Tracheal epithelial cell (primary cell): Measurements from ENCODE around the gene FN3K. TPM values are rescaled to one million over a fixed set of nuclear protein-coding genes. Genes with fewer than 3 reads are reported as not detected.

Experiments
- total RNA-seq: library from RNA; depleted of rRNA; stranded (reverse); fragments of >200 nt; gene quantifications from 2 replicates; pipeline ENCODE4 v1.2.1, GENCODE V29; 2014

Gene FN3K
- total RNA-seq, result 4.3 and 6.6 TPM in 2 replicates

GRCh38 chr17:82734987-82735866, at the start of gene FN3K:
TSS of gene FN3K (plus strand) at chr17:82735615. CDS start at chr17:82735637, 22 bp downstream.

DNA sequence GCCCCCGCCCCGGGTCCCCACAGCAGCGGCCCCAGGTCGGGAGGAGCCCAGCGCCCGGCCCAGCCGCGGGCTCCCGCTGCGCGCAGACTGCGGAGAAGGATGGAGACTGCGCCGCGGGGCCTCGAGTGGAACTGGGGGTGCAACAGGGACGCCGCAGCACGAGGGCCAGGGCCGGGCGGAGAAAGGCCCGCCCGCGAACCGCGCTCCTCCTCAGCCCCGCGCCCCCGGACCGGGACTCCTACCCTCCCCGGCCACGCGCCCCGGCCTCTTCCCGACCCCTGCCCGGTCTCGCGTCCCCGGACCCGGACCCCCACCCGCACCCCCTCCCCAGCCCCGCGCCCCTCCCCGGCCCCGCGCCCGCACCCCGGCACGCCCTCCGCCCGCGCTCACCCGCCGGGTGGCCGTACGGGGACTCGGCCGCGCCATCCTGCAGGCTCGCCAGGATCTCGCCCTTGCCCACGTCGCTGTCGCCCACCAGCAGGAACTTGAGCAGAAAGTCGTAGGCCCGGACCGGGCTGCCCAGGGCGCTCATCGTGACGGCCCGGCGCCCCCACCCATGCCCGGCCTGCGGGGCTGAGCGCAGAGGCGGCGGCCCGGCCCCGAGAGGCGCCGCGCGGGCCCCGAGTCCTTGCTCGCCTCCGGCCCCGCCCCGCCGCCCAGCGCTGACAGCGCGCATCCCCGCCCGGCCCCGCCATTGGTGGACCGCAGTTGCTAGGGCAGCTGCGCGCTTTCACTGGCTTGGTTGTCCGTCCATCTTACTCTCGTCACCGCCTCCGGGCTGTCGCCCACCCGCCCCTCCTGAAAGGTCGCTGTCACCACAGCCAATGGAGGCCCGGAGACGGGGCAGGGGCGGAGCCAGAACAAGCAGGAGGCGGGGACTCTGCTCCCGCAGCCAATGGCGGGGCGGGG, 37.1 kb upstream of the FN3K start, which contains the start of gene RAB40B:
TSS of gene RAB40B (minus strand) at position 634 of the 909 bp plus-strand sequence. CDS start at position 532, 102 bp downstream.

GRCh38 chr17:82716203-82717010, 19.0 kb upstream of the FN3K start, which contains the start of gene FN3KRP:
TSS of gene FN3KRP (plus strand) at chr17:82716706. CDS start at chr17:82716756, 50 bp downstream.

GRCh38 chr17:82751571-82752370, 16.4 kb downstream of the FN3K start, which contains the start of gene TBCD:
TSS of gene TBCD (plus strand) at chr17:82752065. CDS start at chr17:82752194, 129 bp downstream.

Other genes with a start within 250 kb of the FN3K start
- gene FOXK2, start 215.9 kb upstream of the FN3K start, total RNA-seq, result 44.1 and 52.1 TPM in 2 replicates
- 77.4 and 105 TPM in 2 replicates for gene WDR45B, start 87.2 kb upstream of the FN3K start, total RNA-seq
- gene RAB40B, start 36.9 kb upstream of the FN3K start, total RNA-seq, result 4.7 and 12.3 TPM in 2 replicates
- 8.4 and 20.2 TPM in 2 replicates for gene FN3KRP, start 18.9 kb upstream of the FN3K start, total RNA-seq
- gene TBCD, start 16.4 kb downstream of the FN3K start, total RNA-seq, result 21.2 and 32.8 TPM in 2 replicates
- 9.2 and 10.2 TPM in 2 replicates for gene ZNF750, start 104.4 kb downstream of the FN3K start, total RNA-seq